Upper lobe of right lung (tissue), 1 donor: ENCODE results near the gene RNF121. TPM values are rescaled to one million over a fixed set of nuclear protein-coding genes. Genes with fewer than 3 reads are reported as not detected.

ENCODE experiments used
- ATAC-seq: fragments of 200-7000 bp; cut with Tn5 transposase; one replicate; pipeline ENCODE4 v1.9.1; 2020; ENCODE audit warnings: mild to moderate bottlenecking, moderate library complexity
- DNase-seq: peaks from one replicate; pipeline ENCODE4 v3.0.0-alpha.2; 2020
- H3K27ac ChIP-seq: fragments of 200-600 bp; one replicate; pipeline ENCODE4 v1.8.0; 2022
- H3K27me3 ChIP-seq: fragments of 200-600 bp; one replicate; pipeline ENCODE4 v1.8.0; 2022; ENCODE audit warnings: mild to moderate bottlenecking
- H3K36me3 ChIP-seq: fragments of 200-600 bp; one replicate; pipeline ENCODE4 v1.8.0; 2022
- H3K4me1 ChIP-seq: fragments of 200-600 bp; one replicate; pipeline ENCODE4 v1.8.0; 2022
- H3K4me3 ChIP-seq: fragments of 200-600 bp; one replicate; pipeline ENCODE4 v1.8.0; 2022; ENCODE audit warnings: mild to moderate bottlenecking
- H3K9me3 ChIP-seq: fragments of 200-600 bp; one replicate; pipeline ENCODE4 v1.8.0; 2022
- intact Hi-C: fragments of 100-400 bp; cut with DNase I; formaldehyde crosslinking; loops from one replicate; pipeline ENCODE4 v1.11.0; 2022
- total RNA-seq: library from RNA; stranded (reverse); fragmentation: NEBNext Ultra II Directional; extraction: Animal tissue kit (Norgen Biotek cat#: 25700); gene quantifications from one replicate; pipeline ENCODE4 v1.2.1, GENCODE V29; 2021
- TF ChIP-seq, protein P1 (sequence below): fragments of 200-600 bp; IDR thresholded peaks from one replicate; pipeline ENCODE4 v1.8.0; 2022; ENCODE audit warnings: antibody characterized with exemption
- donor health status: DM: no; HTN: yes; CAD: no; lungs with severe emphysema.

Gene RNF121
- total RNA-seq, 1 donor from 2014 or later = 26.8 TPM

DNA sequence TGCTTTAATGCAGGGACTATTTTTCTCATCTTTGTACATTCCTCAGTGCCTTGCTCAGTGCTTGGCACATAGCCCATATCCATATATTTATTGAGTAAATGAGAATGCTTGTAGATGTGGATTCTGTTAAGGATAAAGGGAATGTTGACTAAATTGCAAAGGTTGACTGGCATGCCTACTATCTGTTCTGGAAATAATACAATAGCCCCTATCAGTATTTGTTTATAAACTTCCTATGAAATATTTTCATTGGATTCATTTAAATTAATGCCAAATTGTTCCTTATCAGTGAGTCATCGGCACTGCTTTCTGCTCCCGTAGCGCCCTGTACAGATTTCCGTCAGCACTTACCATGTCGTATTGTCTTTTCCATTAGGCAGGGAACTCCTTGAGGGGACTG, 8.0 kb downstream of the RNF121 start:
- Histone ChIP-seq H3K4me3 (no peak overlapping the region), H3K27me3 (no peaks in the 10 kb centered on the region), H3K9me3 (no peaks in the 10 kb centered on the region), H3K4me1 (peaks cover 23% of the 10 kb centered on the region), H3K27ac (no peak overlapping the region), H3K36me3 (no peaks in the 10 kb centered on the region)
- TF ChIP-seq, protein P1, sequence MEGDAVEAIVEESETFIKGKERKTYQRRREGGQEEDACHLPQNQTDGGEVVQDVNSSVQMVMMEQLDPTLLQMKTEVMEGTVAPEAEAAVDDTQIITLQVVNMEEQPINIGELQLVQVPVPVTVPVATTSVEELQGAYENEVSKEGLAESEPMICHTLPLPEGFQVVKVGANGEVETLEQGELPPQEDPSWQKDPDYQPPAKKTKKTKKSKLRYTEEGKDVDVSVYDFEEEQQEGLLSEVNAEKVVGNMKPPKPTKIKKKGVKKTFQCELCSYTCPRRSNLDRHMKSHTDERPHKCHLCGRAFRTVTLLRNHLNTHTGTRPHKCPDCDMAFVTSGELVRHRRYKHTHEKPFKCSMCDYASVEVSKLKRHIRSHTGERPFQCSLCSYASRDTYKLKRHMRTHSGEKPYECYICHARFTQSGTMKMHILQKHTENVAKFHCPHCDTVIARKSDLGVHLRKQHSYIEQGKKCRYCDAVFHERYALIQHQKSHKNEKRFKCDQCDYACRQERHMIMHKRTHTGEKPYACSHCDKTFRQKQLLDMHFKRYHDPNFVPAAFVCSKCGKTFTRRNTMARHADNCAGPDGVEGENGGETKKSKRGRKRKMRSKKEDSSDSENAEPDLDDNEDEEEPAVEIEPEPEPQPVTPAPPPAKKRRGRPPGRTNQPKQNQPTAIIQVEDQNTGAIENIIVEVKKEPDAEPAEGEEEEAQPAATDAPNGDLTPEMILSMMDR = no peak
- no peak for ATAC-seq
- intact Hi-C loops = no loop called here
- no peak for DNase-seq

DNA sequence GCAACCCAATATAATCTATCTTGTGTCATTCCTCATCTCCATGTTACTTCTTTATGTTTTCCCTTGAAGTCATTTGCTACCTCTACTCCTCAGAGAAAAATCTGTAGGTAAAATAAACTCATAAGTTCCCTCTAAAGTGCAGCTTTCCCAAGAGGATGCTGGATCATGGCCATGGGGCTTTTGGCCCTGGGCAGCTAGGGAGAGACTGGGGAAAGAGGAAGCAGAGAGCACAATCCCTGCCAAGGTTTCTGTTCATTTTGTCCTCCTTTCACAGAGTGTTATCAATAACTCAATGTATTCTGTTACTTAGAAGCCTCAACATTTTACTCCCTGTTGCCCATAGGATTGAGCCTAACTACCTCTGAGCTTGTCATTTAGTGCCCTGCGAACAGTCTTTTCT, 9.0 kb downstream of the RNF121 start:
- H3K27me3 ChIP-seq = no peaks in the 10 kb centered on the region
- H3K4me1 ChIP-seq = peaks cover 23% of the 10 kb centered on the region
- intact Hi-C loops = no loop called here
- H3K36me3 ChIP-seq = no peaks in the 10 kb centered on the region
- DNase-seq (no peak), ATAC-seq (no peak)
- no peak overlapping the region for H3K4me3 ChIP-seq
- H3K27ac ChIP-seq = no peak overlapping the region
- TF ChIP-seq, protein P1 = no peak
- H3K9me3 ChIP-seq = no peaks in the 10 kb centered on the region

DNA sequence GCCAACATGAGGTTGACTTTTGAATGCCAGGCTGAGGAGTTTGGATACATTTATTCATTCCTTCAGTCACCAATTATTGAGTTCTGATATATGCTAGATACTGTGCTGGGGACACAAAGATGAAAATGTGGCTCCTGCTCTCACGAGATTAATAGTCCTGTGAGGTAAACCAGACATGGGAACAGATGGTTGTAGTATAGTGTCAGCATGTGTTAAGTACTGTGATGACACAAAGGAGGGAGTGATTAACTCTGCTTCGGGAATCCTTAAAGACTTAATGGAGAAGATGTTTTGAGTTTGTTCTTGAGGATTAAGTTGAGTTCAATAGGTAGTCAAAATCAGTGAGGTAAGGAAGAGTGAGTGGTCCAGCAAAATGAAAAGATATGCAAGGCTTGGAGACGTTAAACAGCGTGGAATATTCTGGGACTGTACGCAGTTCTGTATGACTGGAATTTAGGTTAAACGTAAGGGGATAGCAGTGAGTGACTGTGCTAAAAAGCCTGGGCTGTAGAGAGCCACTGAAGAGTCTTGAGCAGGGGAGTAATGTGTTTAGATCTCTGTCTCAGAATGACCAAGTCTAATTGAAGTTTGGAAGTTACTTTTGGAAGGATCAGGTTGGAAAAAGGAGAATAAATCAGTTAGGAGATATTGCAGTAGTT, 11.8 kb downstream of the RNF121 start:
- Histone ChIP-seq H3K36me3 (no peaks in the 10 kb centered on the region), H3K4me3 (no peak overlapping the region), H3K4me1 (peaks cover 8% of the 10 kb centered on the region), H3K27ac (no peak overlapping the region), H3K9me3 (no peaks in the 10 kb centered on the region), H3K27me3 (no peaks in the 10 kb centered on the region)
- TF ChIP-seq, protein P1 = no peak
- ATAC-seq (no peak), DNase-seq (no peak)
- intact Hi-C loops = no loop called here

DNA sequence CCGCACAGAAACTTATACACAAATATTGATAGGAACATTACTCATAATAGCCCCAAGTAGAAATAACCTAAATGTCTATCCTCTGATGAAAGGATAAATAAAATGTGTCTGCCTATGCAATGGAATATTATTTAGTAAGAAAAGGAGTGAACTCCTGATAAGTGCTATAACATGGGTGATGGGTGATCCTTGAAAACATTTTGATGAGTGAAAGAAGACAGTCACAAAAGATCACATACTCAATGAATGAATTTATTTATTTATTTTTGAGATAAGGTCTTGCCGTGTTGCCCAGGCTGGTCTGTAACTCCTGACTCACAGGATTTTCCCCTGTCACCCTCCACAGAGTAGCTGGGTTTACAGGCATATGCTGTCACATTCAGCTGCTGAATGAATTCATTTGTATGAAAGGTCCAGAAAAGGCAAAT, 17.3 kb downstream of the RNF121 start:
- ATAC-seq (no peak), DNase-seq (no peak)
- H3K4me1 ChIP-seq = peaks cover 9% of the 10 kb centered on the region
- no peaks in the 10 kb centered on the region for H3K36me3 ChIP-seq
- H3K27ac ChIP-seq = no peak overlapping the region
- no peaks in the 10 kb centered on the region for H3K9me3 ChIP-seq
- TF ChIP-seq, protein P1 = no peak
- H3K4me3 ChIP-seq = no peak overlapping the region
- no peaks in the 10 kb centered on the region for H3K27me3 ChIP-seq
- intact Hi-C loops = no loop called here

DNA sequence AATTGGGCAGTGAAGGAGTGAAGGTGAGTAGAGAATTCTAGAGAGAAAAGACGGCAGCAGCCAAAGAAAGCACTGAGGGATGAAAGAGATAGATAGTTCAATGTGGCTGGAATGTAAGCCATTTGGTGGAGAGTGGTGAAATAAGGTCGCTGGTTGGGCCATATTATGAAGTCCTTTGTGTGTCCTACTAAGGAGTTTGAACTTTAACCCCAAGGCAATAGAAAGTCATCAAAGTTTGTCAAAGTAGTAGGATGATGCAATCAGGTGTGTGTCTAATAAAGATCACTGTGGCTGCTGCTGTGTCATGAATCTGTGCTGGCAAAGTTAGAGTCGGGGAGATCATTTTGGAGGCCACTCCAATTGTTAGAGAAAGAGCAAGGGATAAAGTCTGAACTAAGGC, 18.7 kb downstream of the RNF121 start:
- Histone ChIP-seq H3K4me3 (no peak overlapping the region), H3K27me3 (no peaks in the 10 kb centered on the region), H3K27ac (no peak overlapping the region), H3K36me3 (no peaks in the 10 kb centered on the region), H3K4me1 (peaks cover 9% of the 10 kb centered on the region), H3K9me3 (no peaks in the 10 kb centered on the region)
- TF ChIP-seq, protein P1 = no peak
- no peak for ATAC-seq
- no peak for DNase-seq
- intact Hi-C loops = no loop called here
